Activated naive CD4-positive, alpha-beta T cell treated with anti-CD3 and anti-CD28 coated beads, Interleukin-2, amount 10 ng/mL, durations not matched to agents 7 days and 5 days (primary cell): Measurements from ENCODE around the gene DVL2.
A peak's percentile ranks its signal among the peaks of the same experiment; 100 is the strongest.

ENCODE experiments used
- CTCF ChIA-PET: fragments of 350-600 bp; sonication (Branson Sonifier 250); formaldehyde crosslinking; loops from one replicate; lab custom pipeline; 2021; ENCODE audit warnings: antibody characterized with exemption; lab: Charles Lee
- DNase-seq: peaks from one replicate; pipeline ENCODE4 v3.0.0-alpha.2; 2020
- H3K27ac Mint-ChIP-seq: one replicate; pipeline ENCODE4 v1.8.0; 2021; ENCODE audit warnings: mild to moderate bottlenecking, moderate library complexity, mixed read lengths
- H3K27me3 Mint-ChIP-seq: one replicate; pipeline ENCODE4 v1.8.0; 2021; ENCODE audit warnings: mild to moderate bottlenecking, mixed read lengths
- H3K36me3 Mint-ChIP-seq: one replicate; pipeline ENCODE4 v1.8.0; 2021; ENCODE audit warnings: mixed read lengths
- H3K4me1 Mint-ChIP-seq: one replicate; pipeline ENCODE4 v1.8.0; 2021; ENCODE audit warnings: mixed read lengths
- H3K4me3 Mint-ChIP-seq: one replicate; pipeline ENCODE4 v1.8.0; 2021; ENCODE audit warnings: mild to moderate bottlenecking, moderate library complexity, mixed read lengths
- H3K9me3 Mint-ChIP-seq: one replicate; pipeline ENCODE4 v1.8.0; 2021; ENCODE audit warnings: mixed read lengths

The DVL2 gene

GRCh38 chr17:7215136-7215638 lies 19.1 kb downstream of the DVL2 start:
- Mint-ChIP-seq H3K36me3 (peaks cover 2% of the 10 kb centered on the region), H3K4me3 (peak overlapping the region; percentile 83)

GRCh38 chr17:7214300-7215135 lies 19.8 kb downstream of the DVL2 start:
- Mint-ChIP-seq H3K9me3 (no peaks in the 10 kb centered on the region), H3K4me1 (peaks cover 60% of the 10 kb centered on the region), H3K36me3 (peaks cover under 1% of the 10 kb centered on the region), H3K27ac (peak overlapping the region; percentile 92), H3K4me3 (peak overlapping the region; percentile 83), H3K27me3 (peaks cover 52% of the 10 kb centered on the region)
- CTCF ChIA-PET: interaction anchor here (0.8 to 1.0 kb wide), 2 partner anchors 20 to 79 kb away, joined by 3 to 4 read pairs; partner anchors contain the start of gene DVL2
- DNase-seq: peak; percentile 99

More at GRCh38 chr17:7215136-7215638, 19.1 kb downstream of the DVL2 start:
- no peak for DNase-seq
- peaks cover 64% of the 10 kb centered on the region for H3K4me1 Mint-ChIP-seq
- CTCF ChIA-PET: no interaction called here
- H3K9me3 Mint-ChIP-seq: no peaks in the 10 kb centered on the region
- peaks cover 47% of the 10 kb centered on the region for H3K27me3 Mint-ChIP-seq
- H3K27ac Mint-ChIP-seq: peak overlapping the region; percentile 92

DNA sequence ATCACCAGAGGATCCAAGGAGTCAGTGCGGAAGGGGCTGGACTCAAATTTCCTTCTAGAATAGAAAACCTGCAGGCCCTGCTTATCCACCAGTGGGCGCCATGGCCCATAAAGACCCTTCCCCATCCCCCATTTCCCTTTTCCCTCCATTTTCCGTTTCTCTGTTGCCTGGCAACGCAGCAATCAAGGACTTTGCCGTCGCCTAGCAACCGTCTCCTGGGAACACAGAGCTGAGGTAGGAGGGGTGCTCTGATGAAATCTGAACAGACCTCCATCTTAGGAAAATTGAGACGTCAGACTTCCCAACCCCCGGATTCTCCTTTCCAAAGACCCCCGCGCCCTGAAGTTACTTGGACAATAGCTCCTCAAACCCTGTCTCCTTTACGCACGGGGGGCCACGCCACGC lies 20.4 kb downstream of the DVL2 start:
- CTCF ChIA-PET: interaction anchor here (0.8 to 1.0 kb wide), 2 partner anchors 20 to 78 kb away, joined by 3 to 4 read pairs; partner anchors contain the start of gene DVL2
- H3K4me1 Mint-ChIP-seq: peaks cover 54% of the 10 kb centered on the region
- H3K27ac Mint-ChIP-seq: peak overlapping the region; percentile 92

DNA sequence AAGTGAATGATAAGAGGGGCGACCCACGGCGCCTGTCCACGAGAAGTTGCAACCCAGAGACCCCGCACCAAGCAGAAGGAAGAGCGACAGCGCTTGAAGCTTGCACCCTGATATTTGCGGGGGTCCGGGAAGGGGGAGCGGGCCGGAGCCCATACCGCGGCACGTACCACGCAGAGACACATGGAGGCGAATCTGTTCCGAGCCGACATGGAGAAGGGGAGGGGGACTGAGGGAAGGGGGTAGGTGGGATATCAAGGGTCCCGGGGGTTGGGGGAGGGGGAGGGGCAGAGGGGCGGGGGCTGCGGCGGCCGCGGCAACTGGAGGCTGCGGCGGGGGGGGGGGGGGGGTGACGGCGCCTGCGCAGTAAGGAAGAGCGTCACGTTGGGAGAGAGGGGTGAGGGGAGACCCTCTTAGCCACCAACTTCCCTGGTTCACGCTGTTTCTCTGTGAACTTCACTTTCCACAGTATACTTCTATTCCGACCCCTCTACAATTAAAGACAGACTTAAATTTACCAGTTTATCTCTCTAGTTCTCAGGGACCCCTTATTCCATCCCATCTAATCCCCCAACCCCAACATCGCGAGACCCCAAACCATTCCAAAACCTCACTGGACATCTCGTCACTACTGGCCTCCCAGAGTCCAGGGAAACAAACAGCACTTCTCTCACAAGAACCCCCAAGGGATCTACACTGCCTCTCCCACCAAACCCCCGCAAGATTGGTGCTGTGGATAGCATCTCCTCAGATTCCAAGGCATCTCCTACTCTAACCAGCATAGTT lies 22.6 kb downstream of the DVL2 start:
- H3K9me3 Mint-ChIP-seq: no peaks in the 10 kb centered on the region

More for the DNA sequence above, 20.4 kb downstream of the DVL2 start:
- H3K9me3 Mint-ChIP-seq: no peaks in the 10 kb centered on the region
- no peak for DNase-seq
- peaks cover 55% of the 10 kb centered on the region for H3K27me3 Mint-ChIP-seq
- no peaks in the 10 kb centered on the region for H3K36me3 Mint-ChIP-seq
- H3K4me3 Mint-ChIP-seq: peak overlapping the region; percentile 83

GRCh38 chr17:7208754-7209460 lies 25.4 kb downstream of the DVL2 start:
- Mint-ChIP-seq H3K9me3 (no peaks in the 10 kb centered on the region), H3K4me3 (no peak overlapping the region), H3K27ac (no peak overlapping the region), H3K4me1 (peaks cover 37% of the 10 kb centered on the region), H3K36me3 (peaks cover under 1% of the 10 kb centered on the region), H3K27me3 (peaks cover 60% of the 10 kb centered on the region)
- CTCF ChIA-PET: interaction anchor here (0.8 to 1.3 kb wide), 2 partner anchors 48 to 163 kb away, joined by 3 read pairs; no protein-coding TSS in a partner anchor
- no peak for DNase-seq

More for the DNA sequence above, 22.6 kb downstream of the DVL2 start:
- H3K36me3 Mint-ChIP-seq: no peaks in the 10 kb centered on the region
- peaks cover 38% of the 10 kb centered on the region for H3K4me1 Mint-ChIP-seq
- H3K4me3 Mint-ChIP-seq: no peak overlapping the region
- no peak for DNase-seq
- H3K27me3 Mint-ChIP-seq: peaks cover 67% of the 10 kb centered on the region
- CTCF ChIA-PET: no interaction called here
- H3K27ac Mint-ChIP-seq: no peak overlapping the region

- no peak overlapping the region for H3K27ac Mint-ChIP-seq
- no peaks in the 10 kb centered on the region for H3K9me3 Mint-ChIP-seq
- H3K27me3 Mint-ChIP-seq: peaks cover 53% of the 10 kb centered on the region
These were observed 26.2 kb downstream of the DVL2 start for GRCh38 chr17:7208027-7208571.

GRCh38 chr17:7207120-7208001 lies 27.0 kb downstream of the DVL2 start:
- Mint-ChIP-seq H3K9me3 (no peaks in the 10 kb centered on the region), H3K27me3 (peaks cover 51% of the 10 kb centered on the region), H3K4me3 (no peak overlapping the region), H3K27ac (no peak overlapping the region), H3K4me1 (peaks cover 35% of the 10 kb centered on the region), H3K36me3 (peaks cover 1% of the 10 kb centered on the region)
- CTCF ChIA-PET: no interaction called here
- DNase-seq: no peak

More at GRCh38 chr17:7208027-7208571, 26.2 kb downstream of the DVL2 start:
- CTCF ChIA-PET: no interaction called here
- Mint-ChIP-seq H3K36me3 (peaks cover 1% of the 10 kb centered on the region), H3K4me3 (no peak overlapping the region), H3K4me1 (peaks cover 34% of the 10 kb centered on the region)
- DNase-seq: no peak

DNA sequence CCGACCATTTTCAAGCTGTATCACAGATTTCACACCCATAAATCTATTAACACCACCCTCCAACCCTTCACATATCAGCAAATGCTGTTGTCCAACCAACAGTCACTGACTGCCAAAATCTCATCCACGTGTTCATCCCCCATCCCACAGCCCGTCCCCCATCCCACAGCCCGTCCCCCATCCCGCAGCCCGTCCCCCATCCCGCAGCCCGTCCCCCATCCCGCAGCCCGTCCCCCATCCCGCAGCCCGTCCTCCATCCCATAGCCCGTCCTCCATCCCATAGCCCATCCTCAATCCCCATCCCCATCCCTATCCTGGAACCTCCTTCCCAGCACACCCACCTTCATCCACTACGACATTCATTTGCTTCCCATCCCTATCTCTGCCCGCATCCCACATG lies 28.8 kb downstream of the DVL2 start:
- CTCF ChIA-PET: interaction anchor here (1.1 kb wide), 1 partner anchor 15 kb away, joined by 3 read pairs; no protein-coding TSS in a partner anchor
- peaks cover 1% of the 10 kb centered on the region for H3K36me3 Mint-ChIP-seq
- H3K27me3 Mint-ChIP-seq: peaks cover 36% of the 10 kb centered on the region
- H3K4me3 Mint-ChIP-seq: peak overlapping the region; percentile 53
- H3K27ac Mint-ChIP-seq: peak overlapping the region; percentile 85
- no peak for DNase-seq
- no peaks in the 10 kb centered on the region for H3K9me3 Mint-ChIP-seq
- peaks cover 35% of the 10 kb centered on the region for H3K4me1 Mint-ChIP-seq

- peak; percentile 96 for DNase-seq
- peak overlapping the region; percentile 85 for H3K27ac Mint-ChIP-seq
- peaks cover 35% of the 10 kb centered on the region for H3K4me1 Mint-ChIP-seq
- CTCF ChIA-PET: no interaction called here
- H3K36me3 Mint-ChIP-seq: peaks cover 1% of the 10 kb centered on the region
- no peaks in the 10 kb centered on the region for H3K9me3 Mint-ChIP-seq
- peak overlapping the region; percentile 53 for H3K4me3 Mint-ChIP-seq
- peaks cover 30% of the 10 kb centered on the region for H3K27me3 Mint-ChIP-seq
These were observed 29.4 kb downstream of the DVL2 start for GRCh38 chr17:7204828-7205461.

DNA sequence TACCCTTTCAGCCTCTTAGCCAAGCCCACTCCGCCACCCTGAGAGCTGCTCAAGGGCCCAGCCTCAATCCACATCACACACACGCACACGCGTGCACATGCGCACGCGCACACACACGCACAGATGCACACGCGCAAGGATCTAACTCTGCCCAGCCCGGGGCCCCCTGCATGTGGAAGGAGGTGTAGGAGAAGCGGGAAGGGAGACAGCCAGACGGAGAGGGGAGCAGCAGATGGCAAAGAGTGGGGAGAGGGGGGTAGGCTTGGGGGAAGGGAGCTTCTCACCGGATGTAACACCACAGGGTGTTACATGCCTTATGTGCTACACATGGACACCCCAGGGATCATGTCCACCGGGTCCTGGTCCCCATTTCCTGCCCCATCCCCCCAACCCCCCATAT lies 30.0 kb downstream of the DVL2 start:
- DNase-seq: peak; percentile 39
- no peaks in the 10 kb centered on the region for H3K9me3 Mint-ChIP-seq
- H3K27ac Mint-ChIP-seq: peak overlapping the region; percentile 85
- peaks cover 35% of the 10 kb centered on the region for H3K4me1 Mint-ChIP-seq
- H3K36me3 Mint-ChIP-seq: peaks cover 1% of the 10 kb centered on the region
- peaks cover 24% of the 10 kb centered on the region for H3K27me3 Mint-ChIP-seq
- peak overlapping the region; percentile 53 for H3K4me3 Mint-ChIP-seq
- CTCF ChIA-PET: no interaction called here

DNA sequence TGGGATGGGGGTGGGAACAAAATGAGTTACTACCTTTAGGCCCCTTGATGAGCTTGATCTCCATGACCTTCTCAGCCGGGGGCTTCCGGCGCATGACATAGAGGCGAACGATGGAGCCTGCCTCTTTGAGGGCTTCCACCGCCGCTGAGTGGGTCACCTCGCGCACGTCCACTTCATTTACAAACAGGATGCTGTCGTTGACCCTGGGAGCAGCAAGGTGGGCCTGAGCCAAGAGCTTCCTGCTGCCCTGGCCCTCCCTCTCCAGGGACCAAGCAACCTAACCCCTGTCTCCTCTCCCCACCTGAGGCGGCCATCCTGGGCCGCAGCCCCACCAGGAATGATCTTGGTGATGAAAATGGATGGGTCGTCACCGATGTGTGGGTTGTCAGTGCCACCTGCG lies 30.9 kb downstream of the DVL2 start:
- peaks cover 1% of the 10 kb centered on the region for H3K36me3 Mint-ChIP-seq
- peaks cover 15% of the 10 kb centered on the region for H3K27me3 Mint-ChIP-seq
- no peak for DNase-seq
- H3K9me3 Mint-ChIP-seq: no peaks in the 10 kb centered on the region
- no peak overlapping the region for H3K27ac Mint-ChIP-seq
- no peak overlapping the region for H3K4me3 Mint-ChIP-seq
- peaks cover 35% of the 10 kb centered on the region for H3K4me1 Mint-ChIP-seq
- CTCF ChIA-PET: no interaction called here

- Mint-ChIP-seq H3K27ac (no peak overlapping the region), H3K4me1 (no peaks in the 10 kb centered on the region), H3K4me3 (no peak overlapping the region), H3K27me3 (no peaks in the 10 kb centered on the region), H3K9me3 (no peaks in the 10 kb centered on the region), H3K36me3 (no peaks in the 10 kb centered on the region)
- CTCF ChIA-PET: interaction anchor here (0.6 kb wide), 1 partner anchor 18 kb away, joined by 3 read pairs; no protein-coding TSS in a partner anchor
- DNase-seq: no peak
These were observed 37.5 kb downstream of the DVL2 start for GRCh38 chr17:7196651-7197401.
